Stimulated activated CD8-positive, alpha-beta memory T cell treated with anti-CD3 and anti-CD28 coated beads, Interleukin-7, amount 100 ng/mL, for 4 hours (primary cell): ENCODE data around the gene OXER1.

Experiments used
- DNase-seq, 2 donors: peaks; one replicate each; pipeline ENCODE4 v3.0.0-alpha.2; 2020; ENCODE audit warnings: low read depth in 2 of 2

The OXER1 gene

DNA sequence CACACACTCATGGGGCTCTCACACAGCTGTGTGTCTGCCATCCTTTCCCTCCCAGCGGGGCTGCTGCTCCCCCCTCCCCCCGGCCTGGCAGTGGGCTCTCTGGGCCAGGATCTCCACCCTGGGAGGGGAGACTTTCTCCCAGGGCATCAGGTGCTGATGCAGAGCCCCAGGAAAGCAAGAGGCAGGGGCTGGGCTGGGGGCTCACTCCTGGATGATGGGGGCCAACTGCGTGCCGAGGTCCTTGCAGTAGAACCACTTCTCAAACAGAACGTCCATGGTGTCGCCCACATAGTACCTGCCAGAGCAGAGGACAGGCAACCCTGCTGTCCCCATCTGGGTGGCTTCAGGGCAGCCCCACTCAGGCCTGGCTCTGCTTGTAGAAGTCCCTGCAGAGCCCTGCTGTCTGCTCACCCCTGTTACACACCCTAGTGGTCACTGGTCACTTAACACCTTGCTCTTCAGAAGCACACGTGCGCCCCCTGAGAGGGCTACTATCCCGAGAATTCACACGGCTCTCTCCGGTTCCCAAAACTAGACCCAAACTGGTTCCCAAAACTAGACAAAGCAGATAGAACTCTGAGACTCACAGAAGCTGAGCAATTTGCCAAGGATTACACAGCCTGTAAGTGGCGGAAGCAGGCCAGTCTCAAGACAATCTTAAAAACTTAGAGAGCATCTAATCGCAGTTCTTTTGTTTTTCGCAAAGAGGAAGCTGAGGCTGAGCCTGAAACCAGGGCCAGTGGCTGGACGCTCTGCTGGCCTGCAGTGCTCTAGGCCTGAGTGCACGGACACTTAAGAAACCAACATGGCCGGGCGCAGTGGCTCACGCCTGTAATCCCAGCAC, 6.6 kb upstream of the OXER1 start:
- DNase-seq, result no peak

DNA sequence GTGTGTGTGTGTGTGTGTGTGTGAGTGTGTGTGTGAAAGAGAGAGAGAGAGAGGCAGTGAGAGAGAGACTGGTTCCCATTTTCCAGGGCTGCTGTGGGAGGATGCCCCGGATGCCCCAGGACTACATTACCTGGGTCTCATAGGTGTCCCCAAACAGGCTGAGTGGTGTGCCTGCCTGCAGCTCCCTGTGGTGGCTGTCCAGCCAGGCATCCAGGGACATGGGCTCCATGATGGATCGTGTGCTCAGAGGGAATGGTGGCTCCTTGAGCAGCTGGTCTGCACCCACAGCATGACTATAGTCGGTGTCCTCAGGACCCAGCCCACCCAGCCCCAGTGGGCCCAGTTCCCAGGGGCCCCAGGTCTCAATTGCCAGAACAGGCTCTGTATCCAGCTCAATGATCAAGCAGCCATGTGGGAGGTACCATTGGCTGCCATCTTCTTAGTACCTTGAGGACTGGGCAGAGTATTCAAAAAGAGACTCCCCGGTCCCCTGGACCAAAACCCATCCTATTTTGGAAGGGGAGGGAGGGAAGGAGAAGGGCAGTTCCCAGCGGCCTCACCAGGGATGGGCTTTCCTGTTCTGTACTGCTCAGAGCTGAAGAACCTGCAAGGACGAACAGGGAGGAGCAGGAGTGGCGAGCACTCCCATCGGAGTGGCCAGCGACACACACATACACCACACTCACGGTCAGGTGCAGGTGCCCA, 5.8 kb upstream of the OXER1 start:
- no peak for DNase-seq

DNA sequence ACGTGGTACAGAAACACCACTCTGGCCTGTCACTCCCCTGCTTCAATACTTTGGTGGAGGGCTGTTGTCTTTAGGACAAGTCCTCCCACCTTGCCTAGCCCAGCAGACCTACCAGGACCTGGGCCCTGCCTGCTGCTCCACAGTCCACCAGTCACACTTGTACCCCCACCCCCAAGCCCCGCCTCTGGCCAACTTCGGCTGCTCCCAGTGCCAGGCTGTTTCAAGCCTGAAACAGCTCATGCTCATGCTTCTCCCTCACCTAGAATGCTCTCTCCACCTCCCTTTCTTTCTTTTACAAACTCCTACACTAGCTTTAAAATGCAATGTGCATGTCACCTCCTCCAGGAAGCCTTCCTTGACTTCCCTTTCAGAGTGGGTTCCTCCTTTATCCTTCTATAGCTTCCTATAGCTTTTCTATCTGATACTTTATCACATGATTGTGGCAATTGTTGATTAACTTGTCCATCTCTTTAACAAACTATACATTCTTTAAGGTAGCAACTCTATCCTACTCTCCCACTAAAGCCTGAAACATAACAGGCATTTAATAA, 4.8 kb upstream of the OXER1 start:
- no peak for DNase-seq

DNA sequence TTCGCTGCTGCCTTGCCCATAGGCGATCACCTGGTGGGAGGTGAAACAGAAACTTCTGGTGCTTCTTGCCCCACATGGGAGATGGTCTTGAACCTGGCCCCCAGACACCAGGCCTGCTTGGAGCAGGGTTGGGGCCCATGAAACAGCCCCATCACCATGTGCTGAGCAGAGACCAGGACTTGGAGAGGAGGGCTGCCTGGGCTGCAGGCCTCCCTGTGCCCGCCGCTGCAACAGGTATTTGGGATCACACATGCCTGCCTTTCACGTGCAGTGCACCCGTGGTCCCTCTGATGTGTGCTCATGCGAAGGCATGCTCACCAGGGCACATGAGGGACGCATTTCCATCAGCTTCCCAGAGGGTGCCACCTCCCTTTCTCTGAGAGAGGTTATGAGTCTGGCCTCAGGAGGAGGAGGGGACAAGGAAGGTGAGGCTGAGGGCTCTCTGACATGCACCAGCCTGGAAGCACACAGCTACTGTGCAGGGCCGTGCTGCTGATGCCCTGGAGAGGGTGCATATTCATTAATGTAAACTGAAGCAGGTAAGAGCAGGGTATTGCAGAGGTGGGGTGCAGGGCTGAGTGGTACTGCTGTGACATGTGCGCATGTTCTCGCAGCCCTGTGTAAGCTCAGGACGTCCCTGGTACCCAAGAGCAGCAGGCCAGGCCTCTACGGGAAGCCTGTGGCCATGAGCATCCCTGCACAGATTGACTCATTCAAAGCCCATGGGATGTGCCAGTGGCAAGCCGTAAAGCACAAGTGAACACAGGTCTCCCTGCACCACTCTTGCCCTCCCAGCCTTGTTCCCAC, 4.2 kb upstream of the OXER1 start:
- DNase-seq, result no peak

- DNase-seq, result no peak
These were observed 3.4 kb upstream of the OXER1 start for GRCh38 chr2:42767080-42767898.

GRCh38 chr2:42765686-42766085, 1.8 kb upstream of the OXER1 start:
- no peak for DNase-seq

GRCh38 chr2:42764901-42765300, 966 bp upstream of the OXER1 start:
- DNase-seq, result no peak

DNA sequence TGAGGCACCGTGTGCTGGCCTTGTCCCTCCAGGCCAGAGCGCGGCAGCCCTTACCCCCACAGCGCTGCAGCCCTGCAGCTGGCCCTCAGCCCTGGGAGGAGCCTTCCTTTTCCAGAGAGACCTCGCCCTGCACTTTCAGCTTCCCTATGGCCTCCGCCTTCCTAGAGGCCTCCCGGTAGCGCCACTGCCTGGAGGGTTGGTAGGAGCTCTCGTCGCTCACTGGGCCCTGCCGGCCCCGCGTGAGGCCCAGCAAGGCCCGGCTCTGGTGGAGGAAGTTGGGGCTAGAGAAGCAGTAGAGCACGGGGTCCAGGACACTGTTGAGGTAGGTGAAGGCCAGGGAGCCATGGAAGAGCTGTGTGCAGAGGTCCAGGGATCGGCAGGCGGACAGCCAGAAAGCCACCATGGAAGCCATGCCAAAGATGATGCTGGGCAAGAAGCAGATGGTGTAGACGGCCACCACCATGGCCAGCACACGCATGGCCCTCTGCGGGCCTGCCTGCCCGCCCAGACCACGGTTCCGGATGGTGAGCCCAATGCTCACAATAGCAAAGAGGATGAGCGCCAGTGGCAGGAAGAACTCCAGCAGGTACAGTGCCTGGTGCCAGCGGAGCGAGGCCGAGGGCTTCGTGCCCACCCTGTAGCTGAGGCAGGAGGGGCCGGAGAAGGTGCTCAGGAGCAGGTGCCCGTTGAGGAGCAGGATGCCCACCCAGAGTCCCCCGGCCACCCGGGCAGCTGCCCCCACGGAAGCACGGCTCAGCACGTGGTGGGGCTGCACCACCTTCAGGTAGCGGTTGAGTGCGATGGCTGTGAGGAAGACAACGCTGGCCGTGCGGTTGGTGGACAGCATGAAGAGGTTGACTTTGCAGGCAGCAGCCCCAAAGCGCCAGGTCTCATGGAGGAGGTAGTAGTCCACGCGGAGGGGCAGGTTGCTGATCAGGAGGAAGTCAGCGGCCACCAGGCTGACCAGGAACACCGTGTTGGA, 821 bp downstream of the OXER1 start:
- no peak for DNase-seq

- no peak for DNase-seq
These were observed 1.8 kb downstream of the OXER1 start for GRCh38 chr2:42762155-42762554.

DNA sequence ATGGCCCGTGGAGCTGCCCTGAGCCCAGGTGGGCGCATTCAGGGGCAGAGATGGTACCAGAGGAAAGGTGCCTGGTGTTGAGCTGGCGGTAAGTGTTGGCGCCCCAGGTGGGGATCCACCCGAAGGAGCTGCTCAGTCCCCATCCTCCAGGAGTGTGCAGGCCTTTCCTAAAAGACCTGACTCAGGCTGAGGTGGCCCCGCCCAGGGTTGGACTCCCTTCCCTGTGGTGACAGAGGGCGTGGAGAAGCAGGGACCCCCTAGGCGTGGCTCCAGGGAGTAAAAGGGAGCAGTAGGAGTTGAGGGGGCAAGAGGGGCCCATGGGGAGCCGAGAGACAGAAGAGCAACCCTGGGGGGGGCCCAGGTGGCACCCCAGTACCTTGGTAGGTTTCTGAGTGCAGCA, 2.4 kb downstream of the OXER1 start:
- DNase-seq, result no peak

- DNase-seq, result no peak
These were observed 5.2 kb downstream of the OXER1 start for GRCh38 chr2:42758751-42759150.

DNA sequence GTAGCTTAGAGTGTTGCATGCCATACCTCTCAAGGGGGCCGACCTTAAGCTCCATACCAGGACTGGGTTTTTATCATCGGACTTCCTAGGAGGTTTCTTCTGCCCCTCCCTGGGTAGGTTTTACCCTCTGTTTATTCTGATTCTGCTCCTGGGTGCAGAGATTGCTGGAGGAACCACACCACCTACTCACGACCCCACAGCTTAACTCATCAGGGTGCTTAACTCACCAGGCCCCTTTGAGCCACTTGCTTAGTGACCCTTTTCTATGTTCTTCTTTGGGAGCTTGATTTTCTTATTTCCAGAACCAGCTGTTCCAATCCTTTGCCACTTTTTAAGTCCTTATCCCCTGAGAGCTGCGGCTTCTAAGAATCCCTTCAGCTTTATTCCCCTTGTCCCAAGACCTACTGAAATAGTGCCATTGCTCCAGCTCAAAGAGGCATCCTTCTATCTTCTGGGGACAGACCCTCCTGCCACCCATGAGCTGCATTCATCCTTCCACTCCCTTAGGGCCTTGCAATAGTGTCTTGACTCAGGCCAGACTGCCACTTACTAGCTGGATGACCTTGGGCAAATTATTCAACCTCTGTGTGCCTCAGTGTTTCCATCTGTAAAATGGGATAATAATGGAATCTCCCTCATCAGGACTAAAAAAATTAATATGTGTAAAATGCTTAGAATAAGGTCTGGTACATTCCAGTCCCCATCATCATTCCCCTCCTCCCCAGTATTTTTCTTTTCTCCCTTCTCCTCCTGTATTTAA, 5.8 kb downstream of the OXER1 start:
- DNase-seq, result no peak

DNA sequence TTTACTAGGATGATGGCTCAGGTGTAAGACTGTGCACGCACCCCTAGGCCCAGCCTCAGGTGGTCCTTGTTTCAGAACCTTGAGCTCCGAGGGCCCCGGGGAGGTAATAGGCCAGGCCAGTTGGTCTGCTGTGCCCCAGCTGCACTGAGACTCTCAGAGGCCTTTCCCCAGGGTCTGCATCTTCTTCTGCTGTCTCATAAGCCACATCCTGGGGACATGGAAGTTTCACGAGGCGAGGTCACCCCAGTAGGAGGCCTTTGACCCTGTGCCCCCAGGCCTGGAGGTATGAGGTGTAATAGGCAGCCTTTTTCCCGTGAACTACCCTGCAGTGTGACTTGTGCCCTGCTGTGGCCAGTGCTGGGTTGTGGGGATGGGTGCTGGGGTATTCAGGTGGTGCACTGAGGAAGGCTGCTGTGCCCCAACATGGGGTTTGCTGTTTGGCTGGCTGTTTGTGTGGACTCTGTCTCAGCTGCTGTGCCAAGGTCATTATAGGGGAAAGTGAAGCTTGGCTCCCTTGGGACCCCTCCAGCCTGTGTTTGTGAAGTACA, 6.9 kb downstream of the OXER1 start:
- no peak for DNase-seq

GRCh38 chr2:42756150-42756775, 7.7 kb downstream of the OXER1 start:
- no peak for DNase-seq

DNA sequence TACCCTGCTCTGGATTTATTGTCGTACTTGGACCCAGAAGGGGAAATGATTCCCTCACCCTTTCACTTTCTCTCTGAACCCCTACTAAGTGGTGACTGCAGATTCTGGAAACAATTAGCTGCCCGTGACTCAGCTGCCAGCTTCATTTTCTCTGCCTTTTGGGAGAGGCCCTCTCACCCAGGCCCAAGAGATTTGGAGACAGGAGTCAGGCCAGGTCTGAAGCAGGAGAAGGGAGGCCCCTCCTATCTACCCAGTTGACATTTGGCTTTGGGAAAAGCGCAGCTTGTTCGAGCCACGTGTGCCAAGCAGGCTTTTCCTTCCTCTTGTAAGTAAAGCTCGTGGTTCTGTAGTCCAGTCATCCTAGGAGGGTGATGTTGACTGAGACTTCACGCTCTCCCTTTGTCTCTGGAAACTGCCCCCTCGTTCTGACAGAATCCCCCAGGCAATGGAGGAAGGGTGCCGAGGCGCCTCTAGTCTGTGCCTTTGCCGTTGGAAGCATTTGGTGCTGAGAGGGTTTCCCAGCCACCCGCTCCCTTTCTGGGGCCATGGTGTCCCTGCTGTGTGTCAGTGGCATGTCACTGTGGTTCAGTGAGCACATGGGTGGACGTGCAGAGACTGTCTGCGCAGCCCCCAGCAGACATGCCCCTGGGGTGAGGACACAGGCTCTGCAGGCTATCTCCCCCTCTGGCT, 8.6 kb downstream of the OXER1 start:
- no peak for DNase-seq

GRCh38 chr2:42754776-42755140, 9.2 kb downstream of the OXER1 start:
- no peak for DNase-seq

DNA sequence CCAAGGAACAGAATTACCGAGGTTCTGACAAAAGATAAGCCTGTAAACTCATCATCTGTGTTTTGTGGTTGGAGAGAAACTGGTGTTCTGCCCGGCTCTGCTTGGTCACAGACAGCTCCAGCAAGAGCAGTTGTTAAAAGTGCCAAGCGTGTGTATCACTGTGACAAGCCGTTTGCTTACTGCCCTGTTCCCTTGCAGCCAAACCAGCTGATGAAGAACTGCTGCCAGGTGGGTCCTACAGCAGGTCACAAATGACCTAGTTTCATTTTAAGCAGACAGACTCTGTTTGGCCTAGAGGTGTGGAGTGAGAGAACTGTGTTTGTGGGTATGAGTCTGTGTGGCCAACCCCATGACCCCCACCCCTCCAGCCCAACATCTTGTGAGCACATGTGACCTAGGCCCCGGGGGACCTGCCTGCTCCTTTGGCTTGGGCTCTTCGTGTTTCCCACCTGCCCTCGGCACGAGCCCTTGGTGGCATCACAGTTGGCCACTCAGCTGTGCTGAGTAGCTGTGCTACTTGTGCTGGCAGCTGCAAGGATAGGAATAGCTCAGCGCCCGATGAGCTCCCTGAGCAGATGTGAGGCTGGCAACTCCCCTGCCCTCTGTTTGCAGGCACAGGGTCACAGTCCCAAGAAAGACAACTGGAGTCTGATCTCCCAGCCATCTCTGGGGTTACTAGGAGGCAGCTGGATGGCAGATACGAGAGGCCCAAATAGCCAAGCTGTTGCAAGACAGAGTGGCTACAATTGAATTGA, 9.7 kb downstream of the OXER1 start:
- DNase-seq, result no peak
